ENCODE data around the gene CDK14.

CDK14 gene

GRCh38 chr7:91128683-91129348, 532.7 kb downstream of the CDK14 start:
- no peak for DNase-seq (ENCODE audit: extremely low read depth in 1 of 2, low read depth in 1 of 2)

GRCh38 chr7:91135300-91135699, 539.2 kb downstream of the CDK14 start:
- DNase-seq (ENCODE audit: extremely low read depth in 1 of 2, low read depth in 1 of 2), result no peak

GRCh38 chr7:91135703-91136430, 539.7 kb downstream of the CDK14 start:
- DNase-seq (ENCODE audit: extremely low read depth in 1 of 2, low read depth in 1 of 2), result no peak

GRCh38 chr7:91137153-91137787, 541.1 kb downstream of the CDK14 start:
- no peak for DNase-seq (ENCODE audit: extremely low read depth in 1 of 2, low read depth in 1 of 2)

- DNase-seq (ENCODE audit: extremely low read depth in 1 of 2, low read depth in 1 of 2), result no peak
Observed at GRCh38 chr7:91137788-91138368, 541.8 kb downstream of the CDK14 start.

- DNase-seq (ENCODE audit: extremely low read depth in 1 of 2, low read depth in 1 of 2), result no peak
Observed at GRCh38 chr7:91140286-91140685, 544.2 kb downstream of the CDK14 start.

- no peak for DNase-seq (ENCODE audit: extremely low read depth in 1 of 2, low read depth in 1 of 2)
Observed at GRCh38 chr7:91140982-91141381, 544.9 kb downstream of the CDK14 start.

- DNase-seq (ENCODE audit: extremely low read depth in 1 of 2, low read depth in 1 of 2), result no peak
Observed at GRCh38 chr7:91142743-91143142, 546.6 kb downstream of the CDK14 start.

GRCh38 chr7:91149341-91150246, 553.5 kb downstream of the CDK14 start:
- DNase-seq (ENCODE audit: extremely low read depth in 1 of 2, low read depth in 1 of 2), result no peak

- no peak for DNase-seq (ENCODE audit: extremely low read depth in 1 of 2, low read depth in 1 of 2)
Observed at GRCh38 chr7:91151916-91152315, 555.8 kb downstream of the CDK14 start.

GRCh38 chr7:91156316-91157185, 560.4 kb downstream of the CDK14 start:
- no peak for DNase-seq (ENCODE audit: extremely low read depth in 1 of 2, low read depth in 1 of 2)

GRCh38 chr7:91157579-91158320, 561.6 kb downstream of the CDK14 start:
- no peak for DNase-seq (ENCODE audit: extremely low read depth in 1 of 2, low read depth in 1 of 2)

- DNase-seq (ENCODE audit: extremely low read depth in 1 of 2, low read depth in 1 of 2), result no peak
Observed at GRCh38 chr7:91162436-91162835, 566.3 kb downstream of the CDK14 start.

GRCh38 chr7:91164506-91164905, 568.4 kb downstream of the CDK14 start:
- DNase-seq (ENCODE audit: extremely low read depth in 1 of 2, low read depth in 1 of 2), result no peak

GRCh38 chr7:91165006-91165845, 569.1 kb downstream of the CDK14 start:
- DNase-seq (ENCODE audit: extremely low read depth in 1 of 2, low read depth in 1 of 2), result no peak

- no peak for DNase-seq (ENCODE audit: extremely low read depth in 1 of 2, low read depth in 1 of 2)
Observed at GRCh38 chr7:91165846-91166230, 569.7 kb downstream of the CDK14 start.

- DNase-seq (ENCODE audit: extremely low read depth in 1 of 2, low read depth in 1 of 2), result no peak
Observed at GRCh38 chr7:91168871-91169829, 573.0 kb downstream of the CDK14 start.

Data from activated CD8-positive, alpha-beta memory T cell treated with anti-CD3 and anti-CD28 coated beads for 1 hour (primary cell).